ENCODE measurements around the gene EFNA1.

EFNA1 gene

GRCh38 chr1:155124503-155125463 lies 2.9 kb upstream of the EFNA1 start:
- in situ Hi-C loops (cut with HindIII; ENCODE audit: low sequenced_read_pairs), result no loop called here

- in situ Hi-C loops (cut with HindIII; ENCODE audit: low sequenced_read_pairs), result no loop called here
Observed at GRCh38 chr1:155125511-155125945, 2.1 kb upstream of the EFNA1 start.

DNA sequence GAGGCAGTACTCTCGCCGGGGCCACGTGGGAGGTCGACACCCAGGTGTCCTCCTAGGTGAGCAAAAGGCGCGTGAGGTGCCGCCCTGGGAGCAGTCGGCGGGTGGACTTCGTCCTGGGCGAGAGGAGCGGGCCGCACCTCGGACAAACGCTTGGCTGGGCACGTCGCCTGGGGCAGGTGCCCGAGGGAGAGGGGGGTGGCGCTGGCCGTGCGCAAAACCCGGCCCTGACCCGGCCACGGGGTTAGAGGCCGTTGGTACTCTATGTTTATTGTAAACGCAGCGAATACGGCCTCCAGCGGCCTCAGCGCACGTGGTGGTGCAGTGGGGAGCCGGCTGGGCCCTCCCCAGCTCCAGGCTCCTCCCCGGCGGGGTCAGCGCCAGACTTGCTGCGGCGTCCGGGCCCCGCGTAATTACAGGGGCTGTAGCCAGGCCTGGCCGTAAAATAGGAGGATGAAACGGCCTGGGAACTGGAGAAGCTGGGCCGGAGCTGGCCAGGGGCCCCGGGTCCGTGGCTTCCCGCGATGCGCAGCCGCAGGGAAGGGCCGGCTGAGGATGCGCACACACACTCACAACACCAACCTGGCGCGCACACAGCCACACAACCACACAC lies 1.6 kb upstream of the EFNA1 start:
- in situ Hi-C loops (cut with HindIII; ENCODE audit: low sequenced_read_pairs), result no loop called here

DNA sequence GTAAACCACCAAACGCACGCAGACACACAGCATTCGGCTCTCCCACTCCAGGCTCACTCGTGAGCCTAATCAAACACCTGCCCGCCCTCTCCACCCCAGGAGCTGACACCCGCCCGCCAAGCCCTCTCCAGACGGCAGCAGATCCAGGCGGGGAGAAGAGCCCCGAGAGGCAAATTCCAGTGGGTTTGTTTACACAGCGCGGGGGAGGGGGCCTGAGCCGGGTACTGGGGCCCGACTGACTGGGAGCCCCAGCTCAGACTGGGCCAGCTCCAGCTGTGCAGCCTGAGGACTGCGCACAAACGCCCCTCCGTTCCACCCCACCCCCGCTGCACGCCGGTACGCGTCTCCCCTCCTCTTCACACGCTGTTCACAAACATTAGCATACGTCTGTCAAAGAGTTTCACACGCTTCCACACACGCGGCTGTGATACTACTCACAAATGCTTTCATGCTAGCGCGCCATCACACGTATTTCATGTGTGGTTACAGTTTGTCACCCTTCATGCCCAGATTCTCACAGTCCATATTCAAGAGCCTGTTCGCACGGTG lies 1.0 kb upstream of the EFNA1 start:
- in situ Hi-C loops (cut with HindIII; ENCODE audit: low sequenced_read_pairs), result no loop called here

DNA sequence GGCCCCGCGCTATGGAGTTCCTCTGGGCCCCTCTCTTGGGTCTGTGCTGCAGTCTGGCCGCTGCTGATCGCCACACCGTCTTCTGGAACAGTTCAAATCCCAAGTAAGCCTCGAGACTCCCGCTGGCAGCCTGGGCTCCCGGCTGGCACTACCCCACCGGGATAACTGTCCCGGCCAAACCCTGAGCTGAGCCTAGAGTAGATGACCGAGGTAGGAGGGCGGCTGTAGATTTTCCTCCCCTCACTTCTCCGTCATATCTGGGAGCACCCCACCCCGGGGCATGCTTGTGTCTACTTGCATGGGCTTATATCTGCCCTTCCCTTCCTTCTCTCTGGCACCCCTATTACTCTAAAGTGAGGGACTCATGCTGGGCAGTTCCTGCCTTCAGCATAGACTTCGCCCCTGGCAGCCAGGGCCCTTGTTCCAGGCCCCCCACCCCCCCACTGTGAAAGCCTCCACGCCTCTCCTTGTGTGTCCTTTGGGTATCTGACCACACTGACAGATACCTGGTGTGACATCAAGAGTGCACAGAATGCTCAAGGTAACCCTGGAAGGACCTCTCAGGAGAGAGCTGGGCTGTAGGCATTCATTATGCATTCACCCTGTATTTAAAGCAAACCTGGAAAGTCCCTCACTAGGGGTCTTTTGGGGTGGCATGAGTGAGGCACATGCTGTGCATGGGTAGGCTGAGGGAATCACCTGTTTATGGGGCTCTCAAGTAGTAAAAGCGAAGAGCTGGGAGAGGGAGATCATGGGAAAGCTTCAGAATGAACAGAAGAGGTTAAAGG lies 485 bp downstream of the EFNA1 start:
- in situ Hi-C loops (cut with HindIII; ENCODE audit: low sequenced_read_pairs), result no loop called here

- in situ Hi-C loops (cut with HindIII; ENCODE audit: low sequenced_read_pairs), result no loop called here
Observed at GRCh38 chr1:155128755-155129473, 1.2 kb downstream of the EFNA1 start.

GRCh38 chr1:155130272-155131006 lies 2.8 kb downstream of the EFNA1 start:
- in situ Hi-C loops (cut with HindIII; ENCODE audit: low sequenced_read_pairs), result no loop called here

DNA sequence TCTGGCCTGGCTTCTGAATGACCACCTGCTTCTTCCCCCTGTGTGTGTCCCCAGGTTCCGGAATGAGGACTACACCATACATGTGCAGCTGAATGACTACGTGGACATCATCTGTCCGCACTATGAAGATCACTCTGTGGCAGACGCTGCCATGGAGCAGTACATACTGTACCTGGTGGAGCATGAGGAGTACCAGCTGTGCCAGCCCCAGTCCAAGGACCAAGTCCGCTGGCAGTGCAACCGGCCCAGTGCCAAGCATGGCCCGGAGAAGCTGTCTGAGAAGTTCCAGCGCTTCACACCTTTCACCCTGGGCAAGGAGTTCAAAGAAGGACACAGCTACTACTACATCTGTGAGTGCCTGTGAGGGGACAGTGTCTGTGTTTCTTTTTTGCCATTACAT lies 3.6 kb downstream of the EFNA1 start:
- in situ Hi-C loops (cut with HindIII; ENCODE audit: low sequenced_read_pairs), result no loop called here

GRCh38 chr1:155131856-155132255 lies 4.2 kb downstream of the EFNA1 start:
- in situ Hi-C loops (cut with HindIII; ENCODE audit: low sequenced_read_pairs), result no loop called here

GRCh38 chr1:155133799-155134281 lies 6.2 kb downstream of the EFNA1 start:
- in situ Hi-C loops (cut with HindIII; ENCODE audit: low sequenced_read_pairs), result no loop called here

DNA sequence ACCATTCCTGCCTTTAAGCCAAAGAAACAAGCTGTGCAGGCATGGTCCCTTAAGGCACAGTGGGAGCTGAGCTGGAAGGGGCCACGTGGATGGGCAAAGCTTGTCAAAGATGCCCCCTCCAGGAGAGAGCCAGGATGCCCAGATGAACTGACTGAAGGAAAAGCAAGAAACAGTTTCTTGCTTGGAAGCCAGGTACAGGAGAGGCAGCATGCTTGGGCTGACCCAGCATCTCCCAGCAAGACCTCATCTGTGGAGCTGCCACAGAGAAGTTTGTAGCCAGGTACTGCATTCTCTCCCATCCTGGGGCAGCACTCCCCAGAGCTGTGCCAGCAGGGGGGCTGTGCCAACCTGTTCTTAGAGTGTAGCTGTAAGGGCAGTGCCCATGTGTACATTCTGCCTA lies 6.6 kb downstream of the EFNA1 start:
- in situ Hi-C loops (cut with HindIII; ENCODE audit: low sequenced_read_pairs), result no loop called here

GRCh38 chr1:155134880-155135414 lies 7.3 kb downstream of the EFNA1 start:
- in situ Hi-C loops (cut with HindIII; ENCODE audit: low sequenced_read_pairs), result loop anchor here (5.0 kb wide), 1 partner anchor 47 kb away; no protein-coding TSS in a partner anchor

DNA sequence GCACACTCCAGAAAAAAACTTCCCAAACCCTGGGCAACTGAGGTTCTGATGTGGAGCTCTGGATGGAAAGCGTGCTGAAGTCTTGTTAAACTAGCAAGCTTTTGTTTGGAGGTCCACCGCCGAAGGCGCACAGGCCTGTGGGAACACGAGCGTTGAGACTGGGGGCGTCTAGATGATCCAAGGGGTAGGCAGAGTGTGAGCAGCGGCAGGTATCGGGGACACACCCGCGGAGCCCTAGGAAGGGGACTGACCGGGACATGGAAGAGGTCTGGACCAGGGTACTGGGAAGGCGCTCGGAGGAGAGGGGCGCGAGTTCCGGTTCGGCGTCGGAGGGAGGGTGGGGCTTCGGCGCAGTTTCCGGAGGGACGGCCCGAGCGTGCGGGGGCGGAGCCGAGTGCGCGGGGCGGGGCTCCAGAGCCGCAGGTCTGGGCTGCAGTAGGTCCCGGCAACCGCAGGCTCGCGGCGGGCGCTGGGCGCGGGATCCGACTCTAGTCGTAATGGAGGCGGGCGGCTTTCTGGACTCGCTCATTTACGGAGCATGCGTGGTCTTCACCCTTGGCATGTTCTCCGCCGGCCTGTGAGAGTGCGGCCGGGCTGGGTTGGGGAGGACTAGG lies 7.8 kb downstream of the EFNA1 start, which contains the start of gene SLC50A1:
SLC50A1 (plus strand) TSS at position 438 of the 614 bp plus-strand sequence; CDS start at position 498, 60 bp downstream.
- in situ Hi-C loops (cut with HindIII; ENCODE audit: low sequenced_read_pairs), result loop anchor here (5.0 kb wide), 1 partner anchor 47 kb away; no protein-coding TSS in a partner anchor

DNA sequence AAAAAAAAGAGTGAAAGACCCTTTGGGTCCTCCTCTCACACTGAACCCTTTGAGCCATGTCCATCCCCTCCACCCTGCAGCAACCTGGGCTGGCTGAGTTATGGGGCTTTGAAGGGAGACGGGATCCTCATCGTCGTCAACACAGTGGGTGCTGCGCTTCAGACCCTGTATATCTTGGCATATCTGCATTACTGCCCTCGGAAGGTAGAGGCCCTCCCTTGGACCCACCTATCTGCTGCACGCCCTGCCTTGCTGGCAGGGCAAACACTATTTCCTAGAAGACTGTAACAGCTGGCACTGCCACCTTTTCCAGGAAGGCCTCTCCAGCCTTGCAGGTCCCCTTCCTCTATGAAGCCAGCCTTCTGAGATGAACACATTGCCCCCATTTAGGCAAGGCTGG lies 9.1 kb downstream of the EFNA1 start:
- in situ Hi-C loops (cut with HindIII; ENCODE audit: low sequenced_read_pairs), result loop anchor here (5.0 kb wide), 1 partner anchor 46 kb away; no protein-coding TSS in a partner anchor

DNA sequence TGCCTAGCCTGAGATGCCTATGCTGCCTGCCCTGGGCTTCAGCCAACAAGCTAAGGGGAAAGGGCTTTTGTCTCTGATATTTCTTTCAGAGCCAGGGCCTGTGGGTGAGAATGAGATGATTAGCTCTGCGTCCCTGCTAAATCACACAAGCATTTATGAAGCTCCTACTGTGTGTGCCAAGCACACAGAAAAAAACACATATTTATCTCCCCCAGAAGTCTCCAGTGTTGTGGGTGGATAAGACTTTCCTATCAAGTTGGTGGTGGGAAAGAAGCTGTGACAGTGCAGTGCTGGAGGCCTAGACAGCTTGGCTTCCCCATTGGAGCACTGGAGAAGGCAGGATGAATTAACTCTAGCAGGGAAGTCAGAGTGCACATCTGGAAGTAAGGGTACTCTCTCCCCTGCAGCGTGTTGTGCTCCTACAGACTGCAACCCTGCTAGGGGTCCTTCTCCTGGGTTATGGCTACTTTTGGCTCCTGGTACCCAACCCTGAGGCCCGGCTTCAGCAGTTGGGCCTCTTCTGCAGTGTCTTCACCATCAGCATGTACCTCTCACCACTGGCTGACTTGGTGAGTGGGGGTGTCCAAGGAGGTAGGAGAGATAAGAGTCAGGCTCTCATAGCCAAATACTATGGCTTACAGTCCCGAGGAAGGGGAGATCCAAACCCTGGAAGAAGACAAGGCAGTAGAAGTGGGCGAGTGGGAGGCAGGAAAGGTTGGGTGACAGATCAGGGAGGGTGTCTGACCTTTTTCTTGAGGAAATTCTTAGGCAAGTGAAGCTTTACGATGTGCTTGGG lies 9.7 kb downstream of the EFNA1 start:
- in situ Hi-C loops (cut with HindIII; ENCODE audit: low sequenced_read_pairs), result loop anchor here (5.0 kb wide), 1 partner anchor 45 kb away; no protein-coding TSS in a partner anchor

GRCh38 chr1:155139895-155140629 lies 12.4 kb downstream of the EFNA1 start, which contains the start of gene DPM3:
Gene DPM3, minus strand, starts transcription at chr1:155140531. Its CDS starts 291 bp downstream, at chr1:155140240.
- in situ Hi-C loops (cut with HindIII; ENCODE audit: low sequenced_read_pairs), result loop anchor here (5.0 kb wide), 1 partner anchor 42 kb away; no protein-coding TSS in a partner anchor

DNA sequence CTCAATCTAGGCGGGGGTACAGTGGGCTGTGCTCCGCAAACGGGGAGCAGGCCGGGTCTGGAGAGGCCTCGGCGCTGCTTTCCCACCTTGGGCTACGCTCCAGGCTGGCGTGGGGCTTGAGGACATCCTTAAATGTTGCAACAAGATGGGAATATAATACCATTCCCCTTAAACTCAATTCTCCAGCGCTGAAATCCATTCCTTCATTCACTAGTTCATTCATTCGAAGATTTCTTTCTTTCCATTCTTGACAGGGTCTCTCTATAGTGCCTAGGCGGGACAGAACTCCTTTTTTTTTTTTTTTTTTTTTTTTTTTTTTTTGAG lies 12.9 kb downstream of the EFNA1 start:
- in situ Hi-C loops (cut with HindIII; ENCODE audit: low sequenced_read_pairs), result no loop called here
